ENCODE results near the gene CARM1.

Gene CARM1

DNA sequence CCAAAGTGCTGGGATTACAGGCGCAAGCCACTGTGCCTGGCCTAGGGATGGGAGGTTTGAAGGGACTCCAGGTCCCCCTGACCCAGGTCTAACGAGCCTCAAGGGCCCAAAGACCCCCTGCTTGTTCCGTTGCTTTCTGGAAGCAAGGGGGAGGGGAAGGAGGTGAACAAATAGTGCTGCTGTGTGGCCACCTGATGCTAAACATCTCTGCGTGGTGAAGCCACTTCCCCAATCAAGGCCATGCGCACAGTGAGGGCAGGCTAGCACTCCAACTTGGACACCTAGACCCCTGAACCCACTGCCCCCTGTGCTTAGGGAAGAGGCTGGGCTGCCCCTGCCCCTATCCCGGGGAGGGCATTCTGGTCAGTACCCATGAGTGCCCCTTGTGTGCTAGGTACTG is 24.0 kb downstream of the CARM1 start:
- no peak for DNase-seq (ENCODE audit: low spot score in 2 of 2)
- no peak overlapping the region for H3K4me3 Mint-ChIP-seq
- H3K27me3 Mint-ChIP-seq, result no peaks in the 10 kb centered on the region
- H3K9me3 Mint-ChIP-seq, result no peaks in the 10 kb centered on the region
- peaks cover 19% of the 10 kb centered on the region for H3K4me1 Mint-ChIP-seq
- no peak overlapping the region for H3K27ac Mint-ChIP-seq
- H3K36me3 Mint-ChIP-seq, result peaks cover 2% of the 10 kb centered on the region
- no peak for ATAC-seq (ENCODE audit: low read depth)

DNA sequence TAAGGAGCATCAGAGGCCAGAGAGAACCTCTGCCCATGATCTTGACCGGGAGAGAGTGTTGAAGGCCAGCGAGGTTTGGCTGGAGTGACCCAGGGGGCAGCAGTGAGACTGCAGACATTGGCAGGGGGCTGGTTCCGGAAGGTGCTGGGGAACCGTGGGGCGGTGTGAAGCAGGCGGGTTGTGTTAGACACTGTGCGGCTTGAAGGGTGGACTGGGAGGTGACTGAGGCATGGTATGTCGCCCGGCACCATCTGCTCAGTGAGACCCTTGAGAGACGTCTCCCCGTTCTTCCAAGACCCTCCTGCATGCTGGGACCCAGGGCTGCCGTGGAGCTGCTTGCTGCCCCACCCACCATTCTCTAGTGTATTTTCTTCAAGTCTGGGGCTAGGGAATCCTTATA is 24.6 kb downstream of the CARM1 start:
- no peak for ATAC-seq (ENCODE audit: low read depth)
- Mint-ChIP-seq H3K4me3 (no peak overlapping the region), H3K27me3 (no peaks in the 10 kb centered on the region), H3K27ac (no peak overlapping the region), H3K4me1 (peaks cover 19% of the 10 kb centered on the region), H3K9me3 (no peaks in the 10 kb centered on the region), H3K36me3 (peaks cover 2% of the 10 kb centered on the region)
- DNase-seq (ENCODE audit: low spot score in 2 of 2), result no peak

DNA sequence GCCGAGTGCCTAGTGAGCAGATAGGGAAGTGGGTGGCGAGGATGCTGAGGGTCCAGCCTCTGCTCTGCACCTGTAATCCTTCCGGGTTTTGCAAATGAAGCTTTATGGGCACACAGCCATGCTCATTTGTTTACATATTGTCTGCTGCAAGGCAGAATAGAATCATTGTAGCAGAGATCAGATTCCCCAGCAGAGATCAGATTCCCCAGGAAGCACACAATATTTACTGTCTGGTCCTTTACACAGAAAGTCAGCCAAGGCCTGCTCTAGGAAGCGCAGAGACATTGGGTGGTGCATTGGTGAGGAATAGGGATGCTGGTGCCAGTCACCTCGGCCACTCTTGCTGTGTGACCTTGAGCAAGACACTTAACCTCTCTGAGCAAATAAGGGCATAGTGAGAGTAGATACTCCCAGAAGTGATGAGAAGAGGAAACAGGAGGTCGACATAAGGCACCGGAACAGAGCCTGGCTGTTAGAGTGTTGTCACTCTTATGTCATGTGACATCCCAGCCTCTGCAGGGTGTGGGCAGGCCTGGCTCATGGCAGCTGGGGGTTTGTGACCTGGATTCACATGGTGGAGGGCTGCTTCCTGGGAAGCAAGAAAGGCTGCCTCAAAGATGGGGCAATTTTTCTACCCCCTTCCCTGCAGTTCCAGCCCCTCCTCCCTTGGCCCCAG is 25.6 kb downstream of the CARM1 start:
- H3K27ac Mint-ChIP-seq, result peak overlapping the region; percentile 46

DNA sequence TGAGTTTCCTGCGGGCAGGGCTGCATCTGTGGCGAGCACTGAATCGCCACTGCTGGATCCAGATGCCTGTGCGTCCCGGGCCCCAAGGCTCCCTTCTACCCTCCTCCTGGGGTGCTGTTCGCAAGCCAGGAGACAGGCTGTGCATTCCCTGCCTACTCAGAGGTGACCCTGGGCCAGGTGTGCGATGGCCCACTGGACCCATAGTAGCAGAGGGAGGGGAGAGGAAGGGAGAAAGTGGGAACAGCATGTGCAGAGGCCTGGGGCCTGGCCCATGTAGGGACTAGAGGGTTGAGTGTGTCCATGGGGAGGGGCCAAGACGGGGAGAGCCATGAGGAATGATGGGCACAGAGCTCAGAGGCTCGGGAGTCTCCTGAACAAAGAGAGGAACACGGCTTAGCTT is 27.3 kb downstream of the CARM1 start:
- Mint-ChIP-seq H3K4me3 (no peak overlapping the region), H3K36me3 (peaks cover 11% of the 10 kb centered on the region), H3K27ac (no peak overlapping the region), H3K27me3 (no peaks in the 10 kb centered on the region), H3K4me1 (peaks cover 19% of the 10 kb centered on the region), H3K9me3 (peaks cover 2% of the 10 kb centered on the region)
- ATAC-seq (ENCODE audit: low read depth) (no peak), DNase-seq (ENCODE audit: low spot score in 2 of 2) (no peak)

More for the DNA sequence above, 25.6 kb downstream of the CARM1 start:
- no peak for DNase-seq (ENCODE audit: low spot score in 2 of 2)
- peaks cover 19% of the 10 kb centered on the region for H3K4me1 Mint-ChIP-seq
- no peak overlapping the region for H3K4me3 Mint-ChIP-seq
- peaks cover 2% of the 10 kb centered on the region for H3K36me3 Mint-ChIP-seq
- H3K27me3 Mint-ChIP-seq, result no peaks in the 10 kb centered on the region
- ATAC-seq (ENCODE audit: low read depth), result peak; percentile 44
- H3K9me3 Mint-ChIP-seq, result no peaks in the 10 kb centered on the region

DNA sequence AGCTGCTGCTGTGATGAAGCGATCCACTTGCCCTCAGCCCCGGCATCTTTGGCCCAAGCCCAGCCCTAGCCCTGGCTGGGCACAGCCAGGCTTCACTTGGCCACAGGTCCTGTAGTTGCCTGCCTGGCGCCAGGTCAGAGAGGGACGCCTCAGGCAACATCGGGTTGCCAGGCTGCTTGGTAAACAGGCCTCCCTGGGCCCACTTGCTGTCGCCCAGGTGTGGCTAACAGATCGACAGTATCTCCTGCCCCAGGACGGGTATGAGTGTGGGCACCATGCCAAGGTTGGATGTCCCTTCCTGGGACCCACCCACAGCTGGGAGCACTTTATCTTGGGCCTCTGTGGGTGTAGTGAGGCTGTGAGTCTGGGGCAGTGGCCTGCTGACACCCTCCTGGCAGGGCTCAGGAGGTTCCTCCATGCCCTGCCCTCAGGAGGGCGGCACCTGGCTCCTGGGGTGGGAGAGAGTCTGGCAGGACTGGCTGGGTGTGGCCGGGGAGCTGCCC is 27.8 kb downstream of the CARM1 start:
- peaks cover 17% of the 10 kb centered on the region for H3K4me1 Mint-ChIP-seq
- H3K9me3 Mint-ChIP-seq, result peaks cover 2% of the 10 kb centered on the region
- no peak overlapping the region for H3K27ac Mint-ChIP-seq
- H3K27me3 Mint-ChIP-seq, result no peaks in the 10 kb centered on the region
- no peak for DNase-seq (ENCODE audit: low spot score in 2 of 2)
- H3K4me3 Mint-ChIP-seq, result no peak overlapping the region
- no peak for ATAC-seq (ENCODE audit: low read depth)
- H3K36me3 Mint-ChIP-seq, result peaks cover 14% of the 10 kb centered on the region

DNA sequence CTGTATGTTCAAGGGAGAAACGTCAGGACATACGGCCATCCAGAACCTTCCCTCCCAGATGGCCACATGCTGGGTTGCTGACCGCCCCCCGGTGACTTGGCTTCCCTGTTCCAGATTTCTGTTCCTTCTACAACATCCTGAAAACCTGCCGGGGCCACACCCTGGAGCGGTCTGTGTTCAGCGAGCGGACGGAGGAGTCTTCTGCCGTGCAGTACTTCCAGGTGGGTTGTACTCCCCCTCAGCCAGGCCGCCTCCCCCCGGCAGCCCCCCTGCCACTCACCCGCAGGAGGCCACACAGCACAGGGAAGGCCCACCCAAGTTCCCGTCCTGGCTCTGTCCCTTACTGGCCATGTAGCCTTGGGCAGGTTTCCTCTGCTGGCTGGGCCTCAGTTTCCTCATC is 36.6 kb downstream of the CARM1 start:
- no peaks in the 10 kb centered on the region for H3K4me1 Mint-ChIP-seq
- H3K9me3 Mint-ChIP-seq, result peaks cover 1% of the 10 kb centered on the region
- peaks cover 26% of the 10 kb centered on the region for H3K36me3 Mint-ChIP-seq
- no peak for DNase-seq (ENCODE audit: low spot score in 2 of 2)
- no peak for ATAC-seq (ENCODE audit: low read depth)
- no peak overlapping the region for H3K27ac Mint-ChIP-seq
- H3K4me3 Mint-ChIP-seq, result no peak overlapping the region
- no peaks in the 10 kb centered on the region for H3K27me3 Mint-ChIP-seq

DNA sequence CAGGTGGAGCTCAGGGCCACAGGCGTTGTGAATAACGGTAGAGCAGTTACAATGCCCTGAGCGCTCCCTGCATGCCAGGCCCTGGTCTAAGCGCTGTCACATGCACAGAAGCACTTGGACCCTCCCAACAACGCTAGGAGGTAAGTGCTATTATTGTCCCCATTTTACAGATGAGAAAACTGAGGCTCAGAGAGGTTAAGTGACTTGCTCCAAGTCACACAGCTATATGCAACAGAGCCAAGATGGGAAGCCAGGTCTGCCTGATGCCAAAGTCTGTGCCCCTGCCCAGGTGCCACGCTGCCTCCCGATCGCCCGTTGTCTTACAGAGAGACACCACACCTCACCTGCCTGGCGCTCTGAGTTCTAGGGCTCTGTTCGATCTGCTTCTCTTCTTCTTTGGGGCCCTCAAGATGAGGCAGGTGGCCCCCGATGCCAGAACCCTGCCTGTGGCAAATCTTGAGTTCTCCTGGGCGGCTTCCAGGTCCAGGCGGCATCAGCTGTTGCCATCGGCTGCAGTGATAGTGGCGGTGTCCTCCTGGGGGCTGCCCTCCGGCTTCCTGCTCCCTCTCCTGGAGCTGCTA is 37.1 kb downstream of the CARM1 start:
- no peaks in the 10 kb centered on the region for H3K9me3 Mint-ChIP-seq
- H3K27ac Mint-ChIP-seq, result no peak overlapping the region
- ATAC-seq (ENCODE audit: low read depth), result no peak
- DNase-seq (ENCODE audit: low spot score in 2 of 2), result no peak
- H3K4me3 Mint-ChIP-seq, result no peak overlapping the region
- H3K27me3 Mint-ChIP-seq, result no peaks in the 10 kb centered on the region
- H3K4me1 Mint-ChIP-seq, result no peaks in the 10 kb centered on the region
- peaks cover 22% of the 10 kb centered on the region for H3K36me3 Mint-ChIP-seq

DNA sequence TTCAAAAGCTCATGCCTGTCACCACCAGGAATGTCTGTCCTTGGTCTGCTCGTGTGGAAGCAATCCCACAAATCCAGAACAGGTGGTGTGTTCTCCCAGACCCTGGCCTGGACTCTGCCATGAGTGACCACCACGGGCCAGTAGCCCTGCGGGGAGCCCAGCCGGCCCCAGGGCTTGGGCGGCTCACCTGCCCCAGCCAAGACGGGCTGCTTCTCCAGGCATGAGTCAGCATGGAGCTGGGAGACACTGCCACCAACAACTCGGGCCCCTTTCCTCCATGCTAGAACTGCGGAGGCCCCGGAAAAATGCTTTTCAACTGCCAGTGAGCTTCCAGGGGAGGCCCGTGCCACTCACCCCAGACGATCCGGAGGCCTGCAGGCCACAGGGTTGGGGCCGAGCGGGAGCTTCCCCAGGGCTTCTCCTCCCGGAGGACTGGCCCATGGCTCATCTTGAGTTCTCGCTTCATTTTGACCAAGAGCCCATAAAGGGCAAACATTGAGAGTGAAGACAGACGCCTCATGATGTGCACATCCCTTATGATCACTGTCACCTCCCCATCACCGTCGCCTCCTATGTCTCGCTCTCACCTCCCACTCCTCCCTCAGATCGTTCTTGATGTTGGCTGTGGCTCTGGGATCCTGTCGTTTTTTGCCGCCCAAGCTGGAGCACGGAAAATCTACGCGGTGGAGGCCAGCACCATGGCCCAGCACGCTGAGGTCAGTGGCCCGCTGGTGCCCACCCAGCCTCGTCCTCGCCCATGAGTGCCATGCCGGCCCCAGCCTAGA is 40.4 kb downstream of the CARM1 start:
- Mint-ChIP-seq H3K36me3 (peaks cover 17% of the 10 kb centered on the region), H3K27me3 (no peaks in the 10 kb centered on the region), H3K4me3 (no peak overlapping the region), H3K9me3 (no peaks in the 10 kb centered on the region), H3K4me1 (no peaks in the 10 kb centered on the region), H3K27ac (no peak overlapping the region)
- DNase-seq (ENCODE audit: low spot score in 2 of 2), result no peak
- ATAC-seq (ENCODE audit: low read depth), result no peak

DNA sequence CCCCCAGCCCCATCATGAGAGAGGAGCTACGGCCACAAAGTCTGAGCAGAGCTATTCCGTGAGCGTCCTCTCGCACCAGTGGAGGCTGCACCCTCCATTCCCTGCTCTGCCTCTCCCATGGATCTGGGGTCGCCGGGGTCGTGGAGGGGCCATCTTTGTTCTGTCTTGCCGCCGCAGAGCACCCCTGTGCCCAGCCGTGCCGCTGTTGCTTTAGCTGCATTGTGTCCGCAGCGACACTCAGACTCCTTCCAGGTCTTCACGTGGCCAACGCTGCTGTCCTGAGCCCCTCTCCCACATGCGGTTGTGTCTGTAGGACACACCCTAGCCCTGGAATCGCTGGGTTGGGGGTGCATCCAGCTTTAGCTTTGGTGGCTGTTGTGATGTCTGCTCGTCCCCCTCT is 41.3 kb downstream of the CARM1 start:
- no peak for DNase-seq (ENCODE audit: low spot score in 2 of 2)
- Mint-ChIP-seq H3K27ac (no peak overlapping the region), H3K4me1 (no peaks in the 10 kb centered on the region), H3K4me3 (no peak overlapping the region), H3K27me3 (no peaks in the 10 kb centered on the region), H3K9me3 (no peaks in the 10 kb centered on the region), H3K36me3 (peaks cover 19% of the 10 kb centered on the region)
- no peak for ATAC-seq (ENCODE audit: low read depth)

DNA sequence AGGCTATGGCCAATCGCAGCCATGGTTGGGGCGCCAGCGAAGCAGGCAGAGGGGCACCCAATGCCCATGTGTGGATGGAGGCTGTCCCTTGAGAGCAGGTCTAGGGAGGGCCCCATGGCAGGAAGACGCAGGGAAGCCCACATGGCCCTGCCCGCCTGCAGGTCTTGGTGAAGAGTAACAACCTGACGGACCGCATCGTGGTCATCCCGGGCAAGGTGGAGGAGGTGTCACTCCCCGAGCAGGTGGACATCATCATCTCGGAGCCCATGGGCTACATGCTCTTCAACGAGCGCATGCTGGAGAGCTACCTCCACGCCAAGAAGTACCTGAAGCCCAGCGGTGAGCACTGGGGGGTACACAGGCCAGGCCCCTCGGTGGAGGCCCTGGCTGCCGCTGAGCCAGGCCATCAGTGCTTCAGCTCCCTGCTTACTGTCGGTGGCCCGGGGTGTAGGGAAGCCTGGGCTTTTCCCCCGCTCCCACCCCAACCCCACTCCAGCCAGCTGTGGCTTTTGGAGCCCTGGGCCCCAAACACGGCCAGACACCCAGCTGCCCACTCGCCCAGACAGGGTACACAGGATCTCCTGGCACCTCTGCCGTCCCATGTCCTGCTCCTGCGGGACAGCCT is 42.5 kb downstream of the CARM1 start:
- peaks cover 13% of the 10 kb centered on the region for H3K36me3 Mint-ChIP-seq
- H3K27ac Mint-ChIP-seq, result no peak overlapping the region
- H3K27me3 Mint-ChIP-seq, result no peaks in the 10 kb centered on the region
- no peak overlapping the region for H3K4me3 Mint-ChIP-seq
- no peak for DNase-seq (ENCODE audit: low spot score in 2 of 2)
- no peaks in the 10 kb centered on the region for H3K9me3 Mint-ChIP-seq
- peaks cover 3% of the 10 kb centered on the region for H3K4me1 Mint-ChIP-seq
- ATAC-seq (ENCODE audit: low read depth), result no peak

DNA sequence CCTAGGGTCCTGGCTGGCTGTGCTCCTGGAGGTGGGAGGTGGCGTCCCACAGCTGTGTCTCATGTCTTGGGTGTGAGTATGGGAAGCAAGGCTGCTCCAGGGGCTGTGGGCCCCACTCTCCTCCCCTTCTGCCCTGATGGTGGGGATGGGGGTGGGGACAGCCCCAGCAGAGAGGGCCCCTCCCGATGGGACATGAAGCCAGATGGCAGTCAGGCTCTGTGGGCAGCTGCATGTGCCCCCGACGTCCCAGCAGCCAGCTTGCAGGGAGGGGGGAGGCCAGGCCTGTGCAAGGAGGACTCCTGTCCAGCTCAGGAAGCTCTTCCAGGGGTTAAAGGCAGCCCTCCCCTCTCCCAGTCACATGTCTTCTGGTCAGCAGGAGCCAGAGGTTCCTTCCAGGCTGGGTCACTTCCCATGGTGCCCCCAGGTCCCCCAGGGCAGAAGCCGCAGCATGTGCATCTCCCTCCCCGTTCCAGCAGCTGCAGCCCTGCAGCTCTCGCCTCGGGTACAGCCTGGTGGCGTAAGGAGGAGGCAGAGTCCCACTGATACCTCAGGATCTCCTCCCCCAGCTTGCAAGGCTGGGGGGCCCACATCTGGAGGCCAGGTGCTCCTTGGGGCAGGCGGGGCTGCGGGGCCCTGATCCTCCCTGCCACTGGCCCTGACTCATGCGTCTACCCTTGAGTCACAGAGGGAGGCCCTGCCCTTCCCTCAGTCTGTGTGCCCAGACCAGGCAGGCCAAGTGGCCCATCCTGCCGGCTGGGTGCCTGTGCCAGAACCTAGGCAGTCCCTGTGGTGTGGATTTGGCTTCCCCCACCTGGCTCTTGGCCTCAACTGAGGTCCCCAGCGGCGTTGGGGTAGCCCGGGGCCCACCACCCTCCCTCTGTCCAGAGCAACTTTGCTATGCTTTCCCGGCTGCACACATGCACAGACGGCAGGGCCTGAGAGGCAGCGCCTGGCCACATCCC is 44.1 kb downstream of the CARM1 start:
- Mint-ChIP-seq H3K27me3 (no peaks in the 10 kb centered on the region), H3K4me3 (no peak overlapping the region), H3K27ac (no peak overlapping the region), H3K36me3 (peaks cover 14% of the 10 kb centered on the region), H3K4me1 (peaks cover 3% of the 10 kb centered on the region), H3K9me3 (no peaks in the 10 kb centered on the region)
- no peak for ATAC-seq (ENCODE audit: low read depth)
- no peak for DNase-seq (ENCODE audit: low spot score in 2 of 2)

DNA sequence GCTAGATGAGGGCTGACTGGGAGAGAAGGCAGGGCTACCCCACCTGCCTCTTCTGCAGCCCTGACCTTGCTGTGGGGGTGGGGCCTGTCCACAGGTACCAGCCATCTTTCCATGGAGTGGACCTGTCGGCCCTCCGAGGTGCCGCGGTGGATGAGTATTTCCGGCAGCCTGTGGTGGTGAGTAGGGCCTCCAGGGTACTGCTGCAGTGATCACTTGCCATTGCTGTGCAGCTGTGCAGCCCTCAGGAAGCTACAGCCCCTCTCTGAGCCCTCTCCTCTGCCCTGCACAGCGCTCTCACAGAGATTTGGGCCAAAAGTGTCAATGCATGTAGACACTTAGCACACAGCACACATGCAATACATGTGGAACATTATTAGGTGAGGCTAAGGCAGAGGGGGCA is 45.2 kb downstream of the CARM1 start:
- H3K27ac Mint-ChIP-seq, result no peak overlapping the region
- peaks cover 18% of the 10 kb centered on the region for H3K36me3 Mint-ChIP-seq

DNA sequence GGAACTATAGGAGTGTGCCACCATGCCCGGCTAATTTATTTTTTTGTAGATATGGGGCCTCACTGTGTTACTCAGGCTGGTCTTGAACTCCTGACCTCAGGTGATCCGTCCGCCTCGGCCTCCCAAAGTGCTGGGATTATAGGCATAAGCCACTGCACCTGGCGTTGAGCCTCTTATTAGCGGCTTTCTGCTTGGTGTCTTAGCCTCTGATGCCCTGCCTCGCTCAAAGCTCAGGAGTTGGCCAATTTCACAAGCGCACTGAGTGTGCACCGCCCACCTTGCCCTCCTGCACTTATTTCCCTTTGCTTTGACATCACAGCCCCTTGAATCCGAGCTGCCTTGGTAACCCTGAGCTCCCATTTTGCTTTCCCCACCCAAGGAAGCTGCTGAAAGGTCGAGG is 47.0 kb downstream of the CARM1 start:
- Mint-ChIP-seq H3K27me3 (no peaks in the 10 kb centered on the region), H3K4me3 (no peak overlapping the region), H3K27ac (peak overlapping the region; percentile 14), H3K4me1 (peaks cover 3% of the 10 kb centered on the region), H3K36me3 (peaks cover 17% of the 10 kb centered on the region), H3K9me3 (no peaks in the 10 kb centered on the region)
- no peak for DNase-seq (ENCODE audit: low spot score in 2 of 2)
- no peak for ATAC-seq (ENCODE audit: low read depth)

More for the DNA sequence above, 45.2 kb downstream of the CARM1 start:
- Mint-ChIP-seq H3K9me3 (no peaks in the 10 kb centered on the region), H3K27me3 (no peaks in the 10 kb centered on the region), H3K4me3 (no peak overlapping the region), H3K4me1 (peaks cover 3% of the 10 kb centered on the region)
- ATAC-seq (ENCODE audit: low read depth) (no peak), DNase-seq (ENCODE audit: low spot score in 2 of 2) (no peak)

Data from memory B cell (primary cell).